ENCODE measurements around the gene C4orf50.
A peak's percentile ranks its signal among the peaks of the same experiment; 100 is the strongest.
"Not testable (repeated sequence)": the region's sequence is repeated elsewhere in the genome, so short reads cannot be mapped to it uniquely, and the experiment has no call there.

Gene C4orf50

GRCh38 chr4:6012200-6012599, 6.0 kb downstream of the C4orf50 start:
- DNase-seq = no peak

- DNase-seq = peak in 1 of 2 donors; percentile 19
These were observed 6.5 kb downstream of the C4orf50 start for GRCh38 chr4:6011686-6012085.

- DNase-seq = peak in 1 of 2 donors; percentile 19
These were observed 7.0 kb downstream of the C4orf50 start for GRCh38 chr4:6011271-6011671.

GRCh38 chr4:6010789-6011188, 7.4 kb downstream of the C4orf50 start:
- no peak for DNase-seq

- no peak for DNase-seq
These were observed 8.8 kb downstream of the C4orf50 start for GRCh38 chr4:6009452-6009851.

GRCh38 chr4:6008766-6009385, 9.4 kb downstream of the C4orf50 start:
- DNase-seq = no peak

GRCh38 chr4:6008092-6008551, 10.1 kb downstream of the C4orf50 start:
- DNase-seq = no peak

- DNase-seq = no peak
These were observed 13.1 kb downstream of the C4orf50 start for GRCh38 chr4:6005175-6005574.

GRCh38 chr4:6003485-6003884, 14.7 kb downstream of the C4orf50 start:
- not testable (repeated sequence) for DNase-seq

GRCh38 chr4:6002926-6003325, 15.3 kb downstream of the C4orf50 start:
- no peak for DNase-seq

GRCh38 chr4:6002492-6002833, 15.8 kb downstream of the C4orf50 start:
- no peak for DNase-seq

- DNase-seq = no peak
These were observed 16.3 kb downstream of the C4orf50 start for GRCh38 chr4:6001680-6002491.

- DNase-seq = no peak
These were observed 18.3 kb downstream of the C4orf50 start for GRCh38 chr4:5999830-6000365.

GRCh38 chr4:5999356-5999755, 18.9 kb downstream of the C4orf50 start:
- DNase-seq = no peak

GRCh38 chr4:5998333-5998936, 19.8 kb downstream of the C4orf50 start:
- peak in 1 of 2 donors; percentile 3 for DNase-seq

GRCh38 chr4:5996641-5997040, 21.6 kb downstream of the C4orf50 start:
- DNase-seq = no peak

GRCh38 chr4:5995901-5996623, 22.2 kb downstream of the C4orf50 start:
- no peak for DNase-seq

- no peak for DNase-seq
These were observed 24.1 kb downstream of the C4orf50 start for GRCh38 chr4:5993876-5994811.

GRCh38 chr4:5993346-5993745, 24.9 kb downstream of the C4orf50 start:
- not testable (repeated sequence) for DNase-seq

GRCh38 chr4:5992828-5993321, 25.4 kb downstream of the C4orf50 start:
- no peak for DNase-seq

- no peak for DNase-seq
These were observed 25.9 kb downstream of the C4orf50 start for GRCh38 chr4:5992171-5992827.

All from bone marrow (tissue), 2 donors.